ENCODE data around the gene IQGAP1. TPM values are rescaled to one million over a fixed set of nuclear protein-coding genes. Genes with fewer than 3 reads are reported as not detected.
A peak's percentile ranks its signal among the peaks of the same experiment; 100 is the strongest.

IQGAP1 gene
- total and polyA plus RNA-seq, 2 of the 4 experiments (the other 2 are of a cell fraction): 87.5 to 207 TPM

GRCh38 chr15:90386221-90386620 lies 1.8 kb upstream of the IQGAP1 start:
- CTCF ChIA-PET: interaction anchor here (0.5 kb wide), 1 partner anchor 14 kb away, joined by 5 read pairs; no protein-coding TSS in a partner anchor
- BruUV-seq (replicated peaks): no TSS peak
- no peaks in the 10 kb centered on the region for H3K27me3 ChIP-seq (ENCODE audit: control insufficient read depth, insufficient read depth, low read length)
- H3K9me3 ChIP-seq (ENCODE audit: control insufficient read depth, insufficient read depth, low read length): no peaks in the 10 kb centered on the region
- no peak for ATAC-seq (ENCODE audit: low read depth)
- no peak overlapping the region for H2BK20ac ChIP-seq (ENCODE audit: low read depth, low read length)
- 0 out of 2 replicates have a peak, but pooled peaks cover 7% of the 10 kb centered on the region for H3K9me1 ChIP-seq (ENCODE audit: insufficient read depth, low read length)
- no peak overlapping the region for H3K4ac ChIP-seq (ENCODE audit: low read depth, low read length)
- no peak overlapping the region for H4K8ac ChIP-seq (ENCODE audit: low read depth in 2 of 2, low read length in 2 of 2)
- TF ChIP-seq CTCF (conservative IDR thresholded peaks at IDR 0.05; ENCODE audit: low read depth, low read length) (no peak), BHLHE40 (IDR thresholded peaks at IDR 0.05; ENCODE audit: low read depth, low read length) (no peak), POLR2A (IDR thresholded peaks at IDR 0.05; ENCODE audit: low read depth, low read length) (no peak), RCOR1 (IDR thresholded peaks at IDR 0.05; ENCODE audit: insufficient replicate concordance, low read length) (no peak), CHD1 (IDR thresholded peaks at IDR 0.05; ENCODE audit: low read depth, low read length) (no peak)
- DNase-seq: no peak
- dilution Hi-C loops (cut with HindIII; ENCODE audit: low sequenced_read_pairs, unreplicated experiment): no loop called here
- H2AK9ac ChIP-seq (replicated peaks; ENCODE audit: low read depth, low read length, poor library complexity): no peak overlapping the region
- H2AK5ac ChIP-seq (ENCODE audit: low read depth, low read length): no peak overlapping the region
- H4K91ac ChIP-seq (ENCODE audit: insufficient read depth, low read depth, low read length): no peak overlapping the region
- H3K23ac ChIP-seq (ENCODE audit: low read depth, low read length): no peak overlapping the region
- H3K36me3 ChIP-seq (ENCODE audit: control insufficient read depth, insufficient read depth, low read length): peaks cover 5% of the 10 kb centered on the region
- no peak overlapping the region for H2BK120ac ChIP-seq (ENCODE audit: low read depth, low read length)
- POLR2A ChIA-PET (ENCODE audit: unreplicated experiment): no interaction called here
- H2AFZ ChIP-seq (replicated peaks; ENCODE audit: low read length, poor library complexity): no peak overlapping the region
- no peak overlapping the region for H3K27ac ChIP-seq (ENCODE audit: insufficient read depth, low read length)
- peaks cover 7% of the 10 kb centered on the region for H3K4me1 ChIP-seq (ENCODE audit: control insufficient read depth, insufficient read depth, low read length)
- no peak overlapping the region for H4K5ac ChIP-seq (ENCODE audit: low read depth, low read length)
- no peak overlapping the region for H2BK5ac ChIP-seq (ENCODE audit: low read depth, low read length, poor library complexity, severe bottlenecking)
- 86% methylated on average over 1 of the region's 2 CpGs; no CpG with 5 or more reads in 1 of the 2 experiments for WGBS, 2 experiments (ENCODE audit: extremely low coverage in 2 of 2, insufficient read length in 1 of 2)
- H3K9ac ChIP-seq (ENCODE audit: low read depth, low read length): no peak overlapping the region
- H3K18ac ChIP-seq (ENCODE audit: low read depth, low read length): no peak overlapping the region
- peaks cover 19% of the 10 kb centered on the region for H4K20me1 ChIP-seq (ENCODE audit: insufficient read depth, low read length)
- no peak overlapping the region for H2BK15ac ChIP-seq (ENCODE audit: low read depth, low read length)
- H3K56ac ChIP-seq (ENCODE audit: extremely low read depth, insufficient read depth, low read length): 0 out of 2 replicates have a peak overlapping the region, but pooled peaks have one; percentile 1
- in situ Hi-C loops (cut with MboI; ENCODE audit: low sequenced_read_pairs): no loop called here
- intact Hi-C loops (cut with micrococcal nuclease): no loop called here
- H3K79me1 ChIP-seq (ENCODE audit: low read depth in 1 of 2, low read length in 2 of 2): peaks cover 7 to 25% of the 10 kb centered on the region in 2 experiments
- no peak overlapping the region for H3K4me2 ChIP-seq (ENCODE audit: low read depth, low read length)
- H3K14ac ChIP-seq (replicated peaks; ENCODE audit: low read depth, low read length): no peak overlapping the region
- H3K4me3 ChIP-seq (ENCODE audit: insufficient read depth, low read depth, low read length): no peak overlapping the region
